Kidney capillary endothelial cell (primary cell): ENCODE data around the gene SPCS3.
"Not testable (repeated sequence)": the region's sequence is repeated elsewhere in the genome, so short reads cannot be mapped to it uniquely, and the experiment has no call there.

Experiments
- DNase-seq: peaks from one replicate; pipeline ENCODE4 v3.0.0-alpha.2; 2018; ENCODE audit warnings: low spot score

SPCS3 gene

GRCh38 chr4:176303938-176304337 lies 15.8 kb upstream of the SPCS3 start:
- DNase-seq = no peak

GRCh38 chr4:176306837-176307665 lies 12.7 kb upstream of the SPCS3 start:
- no peak for DNase-seq

GRCh38 chr4:176307666-176307930 lies 12.2 kb upstream of the SPCS3 start:
- DNase-seq = no peak

GRCh38 chr4:176308441-176308840 lies 11.3 kb upstream of the SPCS3 start:
- no peak for DNase-seq

GRCh38 chr4:176309046-176309445 lies 10.7 kb upstream of the SPCS3 start:
- no peak for DNase-seq

- no peak for DNase-seq
Observed at GRCh38 chr4:176309772-176310171, 10.0 kb upstream of the SPCS3 start.

GRCh38 chr4:176313596-176314336 lies 6.0 kb upstream of the SPCS3 start:
- no peak for DNase-seq

GRCh38 chr4:176319151-176319703 lies 539 bp upstream of the SPCS3 start:
- DNase-seq = no peak

GRCh38 chr4:176320340-176320975 lies 692 bp downstream of the SPCS3 start:
- DNase-seq = peak; percentile 87

GRCh38 chr4:176320976-176321361 lies 1.2 kb downstream of the SPCS3 start:
- DNase-seq = no peak

GRCh38 chr4:176321589-176321988 lies 1.8 kb downstream of the SPCS3 start:
- DNase-seq = no peak

- no peak for DNase-seq
Observed at GRCh38 chr4:176323511-176324160, 3.9 kb downstream of the SPCS3 start.

GRCh38 chr4:176324876-176325275 lies 5.1 kb downstream of the SPCS3 start:
- DNase-seq = not testable (repeated sequence)

- DNase-seq = no peak
Observed at GRCh38 chr4:176333076-176333475, 13.3 kb downstream of the SPCS3 start.

GRCh38 chr4:176334066-176334465 lies 14.3 kb downstream of the SPCS3 start:
- no peak for DNase-seq

- DNase-seq = no peak
Observed at GRCh38 chr4:176335421-176335820, 15.7 kb downstream of the SPCS3 start.

GRCh38 chr4:176339936-176340761 lies 20.4 kb downstream of the SPCS3 start:
- DNase-seq = peak; percentile 25

- DNase-seq = peak; percentile 51
Observed at GRCh38 chr4:176340871-176341685, 21.3 kb downstream of the SPCS3 start.

- DNase-seq = no peak
Observed at GRCh38 chr4:176342384-176342783, 22.6 kb downstream of the SPCS3 start.

GRCh38 chr4:176343286-176343685 lies 23.5 kb downstream of the SPCS3 start:
- DNase-seq = no peak

GRCh38 chr4:176345346-176345745 lies 25.6 kb downstream of the SPCS3 start:
- not testable (repeated sequence) for DNase-seq
